NCI-H524 treated with DMSO at 0.1 percent for 48 hours (cell line): Measurements from ENCODE around the gene TRAF7.
A peak's percentile ranks its signal among the peaks of the same experiment; 100 is the strongest.
"Not testable (repeated sequence)": the region's sequence is repeated elsewhere in the genome, so short reads cannot be mapped to it uniquely, and the experiment has no call there.

ENCODE experiments used
- DNase-seq: peaks from one replicate; lab custom pipeline; 2025; lab: John Stamatoyannopoulos, UW

Gene TRAF7

GRCh38 chr16:2155091-2155950, at the start of gene TRAF7:
Gene TRAF7, plus strand, starts transcription at chr16:2155782. Its CDS starts 8,139 bp downstream, at chr16:2163921.
- DNase-seq: peak; percentile 100

- not testable (repeated sequence) for DNase-seq
Measured at GRCh38 chr16:2106211-2106610, 49.4 kb upstream of the TRAF7 start.

- not testable (repeated sequence) for DNase-seq
Measured at GRCh38 chr16:2107121-2107790, 48.3 kb upstream of the TRAF7 start.

- DNase-seq: not testable (repeated sequence)
Measured at GRCh38 chr16:2107791-2108125, 47.8 kb upstream of the TRAF7 start.

- not testable (repeated sequence) for DNase-seq
Measured at GRCh38 chr16:2108446-2109270, 46.9 kb upstream of the TRAF7 start.

GRCh38 chr16:2109271-2109580, 46.4 kb upstream of the TRAF7 start:
- not testable (repeated sequence) for DNase-seq

- DNase-seq: not testable (repeated sequence)
Measured at GRCh38 chr16:2109872-2110271, 45.7 kb upstream of the TRAF7 start.

GRCh38 chr16:2110332-2111008, 45.1 kb upstream of the TRAF7 start:
- not testable (repeated sequence) for DNase-seq

GRCh38 chr16:2111009-2111353, 44.6 kb upstream of the TRAF7 start:
- DNase-seq: not testable (repeated sequence)

- not testable (repeated sequence) for DNase-seq
Measured at GRCh38 chr16:2111412-2112335, 43.9 kb upstream of the TRAF7 start.

- not testable (repeated sequence) for DNase-seq
Measured at GRCh38 chr16:2112539-2113106, 43.0 kb upstream of the TRAF7 start.

GRCh38 chr16:2114225-2114624, 41.4 kb upstream of the TRAF7 start:
- DNase-seq: not testable (repeated sequence)

- DNase-seq: not testable (repeated sequence)
Measured at GRCh38 chr16:2114885-2115590, 40.5 kb upstream of the TRAF7 start.

- no peak for DNase-seq
Measured at GRCh38 chr16:2115591-2115973, 40.0 kb upstream of the TRAF7 start.

GRCh38 chr16:2116428-2116827, 39.2 kb upstream of the TRAF7 start:
- DNase-seq: not testable (repeated sequence)

GRCh38 chr16:2117341-2117740, 38.2 kb upstream of the TRAF7 start:
- DNase-seq: not testable (repeated sequence)

GRCh38 chr16:2117960-2118722, 37.4 kb upstream of the TRAF7 start:
- not testable (repeated sequence) for DNase-seq

GRCh38 chr16:2121325-2121724, 34.3 kb upstream of the TRAF7 start:
- not testable (repeated sequence) for DNase-seq

GRCh38 chr16:2121853-2122252, 33.7 kb upstream of the TRAF7 start:
- DNase-seq: no peak
